Measurements from ENCODE around the gene TMEM259. TPM values are rescaled to one million over a fixed set of nuclear protein-coding genes. Genes with fewer than 3 reads are reported as not detected.

The TMEM259 gene
- total RNA-seq, 1 experiment from 2014 or later, result 171 TPM

- Histone ChIP-seq H3K18ac (ENCODE audit: insufficient read length, low read depth, low read length) (no peak overlapping the region), H3K4me1 (ENCODE audit: insufficient read depth, low read length) (no peaks in the 10 kb centered on the region), H4K91ac (ENCODE audit: insufficient read length, low read depth, low read length) (no peak overlapping the region), H4K5ac (ENCODE audit: insufficient read length, low read depth, low read length) (no peak overlapping the region), H3K4ac (ENCODE audit: low read depth, low read length) (no peak overlapping the region), H2AFZ (ENCODE audit: low read length) (no peak overlapping the region), H3T11ph (ENCODE audit: low read length) (no peak overlapping the region), H3K4me2 (ENCODE audit: insufficient read depth, insufficient read length, low read length) (no peak overlapping the region), H3K9ac (ENCODE audit: extremely low read depth, insufficient read length, low read length) (no peak overlapping the region), H2AK5ac (ENCODE audit: insufficient read length, low read length) (no peak overlapping the region), H3K79me1 (ENCODE audit: insufficient read depth, low read depth, low read length, poor library complexity, severe bottlenecking) (peaks cover 5% of the 10 kb centered on the region), H2BK15ac (ENCODE audit: low read depth, low read length) (no peak overlapping the region), H2BK120ac (ENCODE audit: low read depth, low read length, poor library complexity, severe bottlenecking) (no peak overlapping the region), H3K14ac (ENCODE audit: insufficient read depth, low read length) (no peak overlapping the region; the same call in 1 of the 2 replicates), H2BK5ac (ENCODE audit: insufficient read length, low read length) (no peak overlapping the region), H4K20me1 (ENCODE audit: control insufficient read depth, insufficient read depth, insufficient read length) (no peaks in the 10 kb centered on the region), H3K56ac (ENCODE audit: insufficient read length, low read depth, low read length) (no peak overlapping the region), H4K8ac (replicated peaks; ENCODE audit: insufficient read length, low read depth, low read length) (no peak overlapping the region), H3K27me3 (ENCODE audit: insufficient read depth, low read length) (no peaks in the 10 kb centered on the region), H3K9me3 (ENCODE audit: control insufficient read depth, low read depth, low read length) (no peaks in the 10 kb centered on the region), H3K23me2 (ENCODE audit: insufficient read length, low read depth, low read length, poor library complexity, severe bottlenecking) (no peaks in the 10 kb centered on the region), H3K27ac (ENCODE audit: insufficient read length, low read depth, low read length) (no peak overlapping the region), H2BK12ac (ENCODE audit: insufficient read length, low read depth, low read length) (no peak overlapping the region), H2BK20ac (ENCODE audit: low read depth, low read length, poor library complexity, severe bottlenecking) (no peak overlapping the region), H3K79me2 (ENCODE audit: insufficient read depth, low read length) (peaks cover 21% of the 10 kb centered on the region; the same call in 1 of the 2 replicates), H3K23ac (ENCODE audit: insufficient read length, low read depth, low read length) (no peak overlapping the region)
- Mint-ChIP-seq H3K27ac (no peak overlapping the region), H3K27me3 (ENCODE audit: low read depth) (no peaks in the 10 kb centered on the region), H3K4me1 (peaks cover 14 to 22% of the 10 kb centered on the region in 2 experiments), H3K36me3 (ENCODE audit: insufficient read depth in 1 of 3, low read depth in 3 of 3) (peaks cover 2 to 16% (median 12%) of the 10 kb centered on the region in 3 experiments; a peak in 5 of 7 replicates), H3K4me3 (no peak overlapping the region), H3K9me3 (no peaks in the 10 kb centered on the region)
- WGBS (ENCODE audit: extremely low coverage, insufficient read length, low lambda C conversion rate), result no CpG with 5 or more reads among the region's 10 CpGs
- TF ChIP-seq, protein P1, sequence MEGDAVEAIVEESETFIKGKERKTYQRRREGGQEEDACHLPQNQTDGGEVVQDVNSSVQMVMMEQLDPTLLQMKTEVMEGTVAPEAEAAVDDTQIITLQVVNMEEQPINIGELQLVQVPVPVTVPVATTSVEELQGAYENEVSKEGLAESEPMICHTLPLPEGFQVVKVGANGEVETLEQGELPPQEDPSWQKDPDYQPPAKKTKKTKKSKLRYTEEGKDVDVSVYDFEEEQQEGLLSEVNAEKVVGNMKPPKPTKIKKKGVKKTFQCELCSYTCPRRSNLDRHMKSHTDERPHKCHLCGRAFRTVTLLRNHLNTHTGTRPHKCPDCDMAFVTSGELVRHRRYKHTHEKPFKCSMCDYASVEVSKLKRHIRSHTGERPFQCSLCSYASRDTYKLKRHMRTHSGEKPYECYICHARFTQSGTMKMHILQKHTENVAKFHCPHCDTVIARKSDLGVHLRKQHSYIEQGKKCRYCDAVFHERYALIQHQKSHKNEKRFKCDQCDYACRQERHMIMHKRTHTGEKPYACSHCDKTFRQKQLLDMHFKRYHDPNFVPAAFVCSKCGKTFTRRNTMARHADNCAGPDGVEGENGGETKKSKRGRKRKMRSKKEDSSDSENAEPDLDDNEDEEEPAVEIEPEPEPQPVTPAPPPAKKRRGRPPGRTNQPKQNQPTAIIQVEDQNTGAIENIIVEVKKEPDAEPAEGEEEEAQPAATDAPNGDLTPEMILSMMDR (conservative IDR thresholded peaks at IDR 0.05), result no peak
- no peak for DNase-seq
These were observed 7.7 kb downstream of the TMEM259 start for GRCh38 chr19:1013218-1013617.

All from H9 (cell line).